NCI-H2196 treated with DMSO at 0.1 percent for 48 hours (cell line): ENCODE measurements around the gene S100A9.

Experiments used
- DNase-seq: peaks from one replicate; lab custom pipeline; 2025; ENCODE audit not compliant: unreplicated experiment; lab: John Stamatoyannopoulos, UW

Gene S100A9

DNA sequence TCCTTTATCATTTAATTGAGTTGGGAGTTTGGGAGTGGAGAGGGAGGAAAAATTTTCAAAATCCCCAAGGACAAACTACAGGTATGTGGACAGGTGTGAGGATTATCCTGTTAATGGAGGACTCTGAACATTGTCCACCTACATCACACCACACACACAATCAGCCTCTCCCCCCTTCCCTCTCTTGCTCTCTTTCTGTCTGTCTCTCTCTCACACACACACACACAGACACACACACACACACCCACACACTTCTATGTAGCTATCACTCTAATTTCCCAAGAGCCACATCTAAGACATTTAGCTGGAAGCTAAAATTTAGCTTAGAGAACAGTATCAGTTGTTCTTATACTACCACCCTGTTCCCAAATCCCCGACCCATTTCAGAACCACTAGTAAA lies 31.7 kb downstream of the S100A9 start:
- DNase-seq, result no peak

- no peak for DNase-seq
Observed at GRCh38 chr1:153389973-153390879, 32.6 kb downstream of the S100A9 start.

DNA sequence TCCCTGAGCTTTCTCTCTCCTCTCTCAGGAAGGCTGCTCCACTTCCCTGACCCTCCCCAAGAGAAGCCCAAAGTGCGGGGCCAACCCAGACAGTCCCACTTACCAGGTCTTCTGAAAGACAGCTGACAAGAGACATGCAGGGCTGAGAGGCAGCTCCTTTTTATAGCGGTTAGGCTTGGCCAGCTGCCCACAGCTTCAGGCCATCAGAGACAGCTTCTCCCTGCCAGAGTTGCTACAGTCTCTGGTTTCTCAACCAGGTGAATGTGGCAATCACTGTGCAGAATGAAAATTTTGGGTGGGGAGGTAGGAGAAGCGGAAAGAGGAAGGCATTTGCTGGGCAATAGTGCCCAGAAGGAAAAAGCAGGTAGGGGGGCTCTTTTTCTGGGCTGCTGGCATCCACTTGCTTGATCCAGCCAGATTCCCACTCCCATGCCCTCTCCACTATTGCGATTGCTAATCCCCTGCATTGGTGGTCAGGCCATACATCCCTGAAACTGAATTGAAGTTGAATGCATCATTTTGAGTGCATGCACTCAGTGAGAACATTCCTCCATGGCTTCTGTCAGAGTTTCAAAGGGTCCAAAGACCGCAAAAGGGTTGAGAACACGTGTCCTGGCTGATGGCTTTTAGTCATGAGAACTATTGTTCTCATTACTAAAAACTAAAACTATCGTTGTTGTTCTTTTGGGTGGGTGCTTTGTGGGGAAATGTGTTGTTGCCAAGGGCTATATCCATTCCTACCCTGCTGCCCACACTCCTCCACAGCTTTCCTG lies 33.5 kb downstream of the S100A9 start, which contains the start of gene S100A8:
S100A8 (minus strand) TSS at position 136 of the 773 bp plus-strand sequence. CDS start 538 bp downstream, outside the sequence.
- DNase-seq, result peak; percentile 14

- no peak for DNase-seq
Observed at GRCh38 chr1:153392258-153392657, 34.6 kb downstream of the S100A9 start.

DNA sequence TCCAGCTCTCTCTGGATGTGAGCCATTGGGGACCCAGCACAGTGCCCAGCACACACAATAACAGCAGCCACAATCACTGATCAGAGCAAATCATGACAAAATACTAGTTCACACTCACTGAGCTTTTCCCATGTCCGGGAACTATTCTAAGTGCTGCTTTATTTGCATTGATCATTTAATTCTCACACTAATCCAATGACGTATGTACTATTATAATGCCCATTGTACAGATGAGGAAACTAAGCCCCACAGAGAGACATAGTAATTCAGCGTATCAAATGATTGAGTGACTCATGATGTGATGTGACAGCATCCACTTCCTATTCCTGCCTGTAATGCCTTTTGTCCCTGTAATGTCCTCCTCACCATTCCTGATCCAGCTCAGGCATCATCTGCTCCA lies 35.2 kb downstream of the S100A9 start:
- no peak for DNase-seq

- DNase-seq, result no peak
Observed at GRCh38 chr1:153393926-153394325, 36.3 kb downstream of the S100A9 start.

GRCh38 chr1:153394391-153394790 lies 36.7 kb downstream of the S100A9 start:
- DNase-seq, result no peak

- no peak for DNase-seq
Observed at GRCh38 chr1:153395136-153395685, 37.6 kb downstream of the S100A9 start.

DNA sequence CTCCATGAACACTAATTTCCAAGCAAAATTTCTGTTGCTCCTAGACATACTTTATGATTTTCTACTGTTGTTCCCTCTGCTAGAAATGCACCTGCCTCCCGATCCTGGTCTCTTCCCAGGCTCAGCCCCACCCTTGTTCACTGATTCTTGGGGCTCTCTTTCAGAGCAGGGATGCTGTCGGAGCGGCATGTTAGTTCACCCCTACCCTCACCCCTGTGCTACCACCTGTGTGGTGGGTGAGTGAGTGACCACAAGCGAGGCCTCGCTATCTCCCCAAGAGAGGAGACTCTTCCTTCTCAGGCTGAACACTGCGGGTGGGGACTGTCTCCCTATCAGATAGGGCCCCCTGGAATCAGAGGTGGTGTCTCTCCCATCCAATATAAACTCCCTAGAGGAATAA lies 38.1 kb downstream of the S100A9 start:
- no peak for DNase-seq

DNA sequence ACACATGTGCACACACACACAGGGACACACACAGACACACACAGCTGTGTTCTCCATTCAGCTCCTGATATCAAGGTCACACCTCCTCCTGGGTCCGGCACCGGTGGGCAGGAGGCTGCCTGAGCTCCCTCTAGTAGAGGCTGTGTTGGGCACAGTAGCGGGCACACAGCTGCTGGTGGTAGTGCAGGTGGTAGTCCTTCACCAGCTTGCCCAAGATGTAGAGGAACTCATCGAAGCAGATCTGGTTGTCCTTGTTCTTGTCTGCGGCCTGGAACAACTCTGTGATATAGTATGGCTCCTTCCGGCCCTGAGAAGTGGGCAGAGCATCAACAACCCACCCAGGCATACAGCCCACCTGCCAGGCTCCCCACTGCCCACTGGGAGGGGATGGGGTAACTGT lies 38.8 kb downstream of the S100A9 start:
- DNase-seq, result no peak

- DNase-seq, result no peak
Observed at GRCh38 chr1:153397051-153397923, 39.6 kb downstream of the S100A9 start.

DNA sequence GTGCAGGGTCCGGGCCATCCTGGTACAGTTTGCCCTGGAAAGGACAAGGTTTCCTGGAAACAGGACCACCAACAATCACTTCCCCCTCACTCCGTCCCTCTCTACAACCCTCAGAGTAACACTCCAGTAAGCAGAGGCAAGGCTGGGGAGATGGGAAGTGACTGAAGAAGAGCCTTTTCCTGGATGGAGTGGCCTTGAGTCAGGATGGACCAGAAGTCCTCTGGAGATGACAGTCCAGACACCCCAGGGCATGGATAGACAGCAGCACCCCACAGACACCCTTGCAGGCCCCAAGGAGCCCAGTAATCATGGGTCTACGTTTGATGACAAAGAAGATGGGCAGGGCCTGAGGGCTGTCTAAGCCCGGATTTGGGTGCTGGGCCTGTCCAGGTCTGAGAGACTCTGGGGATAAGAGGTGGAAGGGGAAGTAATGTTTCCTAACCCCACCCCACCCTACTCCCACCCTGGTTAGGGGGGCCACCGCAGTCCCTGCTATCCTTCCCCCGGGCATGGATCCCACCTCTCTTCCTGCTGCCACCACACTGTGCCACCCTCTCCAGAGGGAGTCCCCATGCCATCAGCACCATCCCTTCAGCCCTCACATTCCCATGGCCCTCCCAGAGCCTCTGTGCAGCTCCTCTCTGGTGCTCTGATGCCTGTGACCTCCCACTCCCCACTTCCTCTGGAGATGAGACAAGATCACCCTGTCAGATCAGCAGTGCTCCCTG lies 40.4 kb downstream of the S100A9 start:
- DNase-seq, result no peak

DNA sequence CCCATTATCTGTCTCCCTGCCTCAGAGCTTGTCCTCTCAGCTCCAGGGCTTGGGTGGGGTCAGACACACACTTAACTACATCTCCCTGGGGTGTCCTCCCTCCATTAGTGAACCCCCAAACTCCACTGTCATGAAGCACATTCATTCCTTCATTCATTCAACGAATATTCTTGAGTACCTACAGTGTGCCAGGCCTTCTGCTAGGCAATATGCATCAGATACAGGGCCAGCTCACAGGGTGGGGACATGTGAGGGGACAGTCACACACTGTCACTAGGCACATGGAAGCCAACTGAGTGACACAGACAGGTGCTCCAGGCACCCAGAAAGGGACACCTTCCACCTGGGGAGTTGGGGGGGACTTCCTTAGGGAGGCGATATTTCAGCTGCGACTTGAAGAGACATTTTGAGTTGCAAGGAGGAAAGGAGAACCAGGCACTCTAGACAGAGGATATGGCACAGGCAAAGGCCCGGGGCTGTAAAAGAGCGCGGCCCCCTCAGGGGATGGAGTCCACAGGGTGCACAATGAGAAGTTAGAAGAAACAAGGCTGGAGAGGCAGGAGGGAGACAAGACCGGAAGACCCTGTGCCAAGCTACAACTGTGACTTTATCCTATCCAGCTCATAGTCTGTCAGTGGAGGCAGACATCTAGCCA lies 41.9 kb downstream of the S100A9 start:
- DNase-seq, result no peak

DNA sequence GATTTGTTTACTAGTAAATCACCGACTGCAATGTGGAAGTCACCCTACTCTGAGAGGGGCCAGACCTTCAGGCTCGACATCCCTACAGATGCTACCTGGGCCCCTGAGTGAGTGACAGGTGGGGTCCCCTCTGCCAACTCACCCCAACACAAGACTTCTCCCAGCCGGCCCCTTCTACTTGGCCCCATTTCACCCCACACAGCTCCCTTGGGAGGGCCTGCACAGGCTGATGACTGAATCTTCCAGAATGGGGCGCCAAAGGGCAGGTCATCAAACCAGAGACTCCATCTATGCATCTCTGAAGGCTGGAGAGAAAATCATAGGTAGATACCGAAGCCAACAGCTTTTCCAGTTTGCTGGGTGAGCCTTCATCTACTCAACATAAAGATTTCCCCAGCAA lies 42.6 kb downstream of the S100A9 start:
- no peak for DNase-seq

GRCh38 chr1:153401461-153401860 lies 43.8 kb downstream of the S100A9 start:
- DNase-seq, result no peak

DNA sequence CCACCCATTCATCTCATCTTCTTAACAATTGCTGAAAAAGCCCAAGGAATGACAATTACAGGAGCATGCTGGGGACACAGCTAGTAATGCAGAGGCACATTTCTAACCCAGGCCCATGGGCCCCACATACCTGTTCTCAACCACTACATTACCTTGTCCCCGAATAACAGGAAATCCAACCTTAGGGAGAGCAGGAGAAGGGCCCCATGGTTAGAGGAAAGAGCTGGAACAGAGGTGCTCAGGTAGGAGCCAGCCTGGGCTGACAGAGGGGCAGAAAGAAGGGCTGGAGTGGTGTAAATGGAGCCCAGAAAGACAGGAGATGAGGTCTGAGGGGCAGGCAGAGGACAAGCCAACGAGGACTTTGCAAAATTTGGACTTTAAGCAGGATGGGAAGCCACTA lies 44.6 kb downstream of the S100A9 start:
- DNase-seq, result no peak

DNA sequence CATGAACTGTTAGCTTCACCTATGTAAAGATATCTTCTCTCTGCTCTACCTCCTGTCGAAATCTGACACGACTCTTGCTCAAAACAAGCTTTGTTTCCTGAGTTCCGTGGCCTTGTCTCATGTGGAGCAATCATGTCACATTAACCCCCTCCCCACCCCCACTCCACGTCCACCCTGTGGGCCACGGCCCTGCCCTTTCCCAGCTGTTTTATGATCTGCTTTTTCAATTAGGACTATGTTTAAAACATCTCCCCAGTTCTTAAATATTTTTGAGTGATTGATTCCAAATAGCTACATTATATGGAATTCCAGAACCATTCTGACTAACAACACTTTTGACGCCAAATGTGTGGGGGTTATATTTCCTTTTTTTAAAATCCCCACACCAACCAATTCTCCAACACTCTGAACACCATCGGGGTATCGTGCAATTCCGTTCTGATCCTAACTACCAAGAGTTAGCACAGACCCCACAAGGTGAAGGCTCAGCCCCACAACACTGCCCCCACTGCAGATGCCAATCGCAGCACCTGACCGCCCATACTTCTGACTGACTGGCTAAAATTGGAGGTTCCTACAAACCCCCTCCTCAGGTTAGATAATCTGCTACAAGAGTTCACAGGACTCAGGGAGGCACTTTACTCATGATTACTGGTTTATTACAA lies 45.9 kb downstream of the S100A9 start:
- no peak for DNase-seq

DNA sequence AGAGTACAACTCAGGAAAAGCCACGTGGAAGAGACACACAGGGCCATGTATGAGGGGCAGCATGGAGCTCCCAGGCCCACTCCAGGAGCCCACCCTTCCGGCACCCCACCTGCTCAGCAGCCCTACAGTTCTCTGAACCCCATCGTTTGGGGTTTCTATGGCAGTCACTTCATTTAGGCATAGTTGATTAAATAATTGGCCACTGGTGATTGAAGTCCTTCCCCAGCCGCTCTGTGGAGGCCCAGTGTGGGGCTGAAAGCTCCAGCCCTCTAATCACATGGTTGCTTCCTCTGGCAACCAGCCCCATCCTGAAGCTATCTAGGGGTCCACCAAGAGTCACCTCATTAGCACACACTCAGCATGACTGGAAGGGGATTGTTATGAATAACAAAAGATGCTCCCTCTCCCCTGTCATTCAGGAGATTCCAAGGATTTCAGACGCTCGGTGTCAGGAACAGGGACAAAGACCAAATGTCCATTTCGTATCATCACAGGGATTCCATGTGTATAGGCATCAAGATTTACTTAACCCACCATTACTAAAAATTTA lies 46.5 kb downstream of the S100A9 start:
- no peak for DNase-seq

DNA sequence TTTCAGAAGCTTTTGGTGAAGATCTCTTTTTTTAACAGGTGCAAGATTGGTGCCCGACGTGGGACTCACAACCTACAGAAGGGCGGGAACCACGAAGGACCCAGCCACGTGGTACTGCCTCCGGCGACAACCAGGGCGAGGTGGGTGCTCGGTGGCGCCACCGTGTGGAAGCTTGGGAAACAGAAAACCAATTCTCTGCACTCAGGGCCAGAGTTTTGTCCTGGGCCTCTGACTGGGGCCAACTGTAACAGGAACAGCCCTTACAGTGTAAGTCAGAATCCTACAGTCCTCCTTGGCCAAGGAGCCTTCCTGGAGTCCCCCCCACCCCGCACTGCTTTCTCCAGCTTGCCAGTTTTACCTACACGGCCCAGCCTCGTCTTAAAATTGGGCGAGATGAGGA lies 47.1 kb downstream of the S100A9 start:
- DNase-seq, result no peak
